WI38 (cell line): ENCODE data around the gene MLST8.

Experiments used
- H3K4me3 ChIP-seq: 2 replicates; pipeline ENCODE4 v1.5.1; 2011; ENCODE audit warnings: low read depth, mild to moderate bottlenecking, control low read depth, low read length
- CTCF ChIP-seq: IDR thresholded peaks from 2 replicates; pipeline ENCODE4 v1.5.1; 2012; ENCODE audit warnings: low read depth, mild to moderate bottlenecking, control low read depth, low read length

Gene MLST8

GRCh38 chr16:2234813-2235170, 29.5 kb downstream of the MLST8 start:
- no peak overlapping the region for H3K4me3 ChIP-seq
- TF ChIP-seq CTCF: no peak

- no peak for TF ChIP-seq CTCF
- H3K4me3 ChIP-seq: no peak overlapping the region
These were observed 30.0 kb downstream of the MLST8 start for GRCh38 chr16:2235234-2235651.

- no peak overlapping the region for H3K4me3 ChIP-seq
- TF ChIP-seq CTCF: no peak
These were observed 30.6 kb downstream of the MLST8 start for GRCh38 chr16:2235695-2236336.

- TF ChIP-seq CTCF: no peak
- H3K4me3 ChIP-seq: no peak within 1 kb of the TSS
These were observed 31.3 kb downstream of the MLST8 start, which contains the start of gene DNASE1L2 for GRCh38 chr16:2236337-2237101. Gene DNASE1L2 (plus strand): TSS chr16:2236444. CDS start chr16:2236817, 373 bp downstream.

- no peak for TF ChIP-seq CTCF
- no peak overlapping the region for H3K4me3 ChIP-seq
These were observed 31.8 kb downstream of the MLST8 start for GRCh38 chr16:2237102-2237482.

GRCh38 chr16:2237493-2238149, 32.4 kb downstream of the MLST8 start:
- no peak overlapping the region for H3K4me3 ChIP-seq
- TF ChIP-seq CTCF: no peak
